Measurements from ENCODE around the gene IL19.

The IL19 gene

GRCh38 chr1:206752481-206752880, 18.1 kb upstream of the IL19 start:
- H3K27ac ChIP-seq (replicated peaks), result no peak overlapping the region
- no peak for DNase-seq (ENCODE audit: low read depth in 1 of 2, low spot score in 1 of 2)
- no peak for TF ChIP-seq GABPA (IDR thresholded peaks at IDR 0.05; ENCODE audit: low read depth)
- no peak for TF ChIP-seq POLR2AphosphoS5 (IDR thresholded peaks at IDR 0.05; ENCODE audit: low read depth)
- TF ChIP-seq, protein P1, sequence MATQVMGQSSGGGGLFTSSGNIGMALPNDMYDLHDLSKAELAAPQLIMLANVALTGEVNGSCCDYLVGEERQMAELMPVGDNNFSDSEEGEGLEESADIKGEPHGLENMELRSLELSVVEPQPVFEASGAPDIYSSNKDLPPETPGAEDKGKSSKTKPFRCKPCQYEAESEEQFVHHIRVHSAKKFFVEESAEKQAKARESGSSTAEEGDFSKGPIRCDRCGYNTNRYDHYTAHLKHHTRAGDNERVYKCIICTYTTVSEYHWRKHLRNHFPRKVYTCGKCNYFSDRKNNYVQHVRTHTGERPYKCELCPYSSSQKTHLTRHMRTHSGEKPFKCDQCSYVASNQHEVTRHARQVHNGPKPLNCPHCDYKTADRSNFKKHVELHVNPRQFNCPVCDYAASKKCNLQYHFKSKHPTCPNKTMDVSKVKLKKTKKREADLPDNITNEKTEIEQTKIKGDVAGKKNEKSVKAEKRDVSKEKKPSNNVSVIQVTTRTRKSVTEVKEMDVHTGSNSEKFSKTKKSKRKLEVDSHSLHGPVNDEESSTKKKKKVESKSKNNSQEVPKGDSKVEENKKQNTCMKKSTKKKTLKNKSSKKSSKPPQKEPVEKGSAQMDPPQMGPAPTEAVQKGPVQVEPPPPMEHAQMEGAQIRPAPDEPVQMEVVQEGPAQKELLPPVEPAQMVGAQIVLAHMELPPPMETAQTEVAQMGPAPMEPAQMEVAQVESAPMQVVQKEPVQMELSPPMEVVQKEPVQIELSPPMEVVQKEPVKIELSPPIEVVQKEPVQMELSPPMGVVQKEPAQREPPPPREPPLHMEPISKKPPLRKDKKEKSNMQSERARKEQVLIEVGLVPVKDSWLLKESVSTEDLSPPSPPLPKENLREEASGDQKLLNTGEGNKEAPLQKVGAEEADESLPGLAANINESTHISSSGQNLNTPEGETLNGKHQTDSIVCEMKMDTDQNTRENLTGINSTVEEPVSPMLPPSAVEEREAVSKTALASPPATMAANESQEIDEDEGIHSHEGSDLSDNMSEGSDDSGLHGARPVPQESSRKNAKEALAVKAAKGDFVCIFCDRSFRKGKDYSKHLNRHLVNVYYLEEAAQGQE (IDR thresholded peaks at IDR 0.05; ENCODE audit: insufficient replicate concordance, low read depth), result no peak
- TF ChIP-seq SPI1 (IDR thresholded peaks at IDR 0.05; ENCODE audit: borderline replicate concordance, low read depth), result no peak
- TF ChIP-seq, protein P2, sequence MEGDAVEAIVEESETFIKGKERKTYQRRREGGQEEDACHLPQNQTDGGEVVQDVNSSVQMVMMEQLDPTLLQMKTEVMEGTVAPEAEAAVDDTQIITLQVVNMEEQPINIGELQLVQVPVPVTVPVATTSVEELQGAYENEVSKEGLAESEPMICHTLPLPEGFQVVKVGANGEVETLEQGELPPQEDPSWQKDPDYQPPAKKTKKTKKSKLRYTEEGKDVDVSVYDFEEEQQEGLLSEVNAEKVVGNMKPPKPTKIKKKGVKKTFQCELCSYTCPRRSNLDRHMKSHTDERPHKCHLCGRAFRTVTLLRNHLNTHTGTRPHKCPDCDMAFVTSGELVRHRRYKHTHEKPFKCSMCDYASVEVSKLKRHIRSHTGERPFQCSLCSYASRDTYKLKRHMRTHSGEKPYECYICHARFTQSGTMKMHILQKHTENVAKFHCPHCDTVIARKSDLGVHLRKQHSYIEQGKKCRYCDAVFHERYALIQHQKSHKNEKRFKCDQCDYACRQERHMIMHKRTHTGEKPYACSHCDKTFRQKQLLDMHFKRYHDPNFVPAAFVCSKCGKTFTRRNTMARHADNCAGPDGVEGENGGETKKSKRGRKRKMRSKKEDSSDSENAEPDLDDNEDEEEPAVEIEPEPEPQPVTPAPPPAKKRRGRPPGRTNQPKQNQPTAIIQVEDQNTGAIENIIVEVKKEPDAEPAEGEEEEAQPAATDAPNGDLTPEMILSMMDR (IDR thresholded peaks at IDR 0.05; ENCODE audit: insufficient read depth, low read length), result no peak

GRCh38 chr1:206753141-206753540, 17.4 kb upstream of the IL19 start:
- no peak overlapping the region for H3K4me3 ChIP-seq (replicated peaks; ENCODE audit: insufficient read depth, low read length)
- H3K27ac ChIP-seq (replicated peaks), result no peak overlapping the region
- no peaks in the 10 kb centered on the region for H3K27me3 ChIP-seq (ENCODE audit: insufficient read depth, poor library complexity, severe bottlenecking)
- peak in 1 of 2 experiments; percentile 79 for DNase-seq (ENCODE audit: low read depth in 1 of 2, low spot score in 1 of 2)
- TF ChIP-seq, protein P1 (IDR thresholded peaks at IDR 0.05; ENCODE audit: insufficient replicate concordance, low read depth), result no peak
- TF ChIP-seq POLR2AphosphoS5 (IDR thresholded peaks at IDR 0.05; ENCODE audit: low read depth) (no peak), GABPA (IDR thresholded peaks at IDR 0.05; ENCODE audit: low read depth) (no peak), SPI1 (IDR thresholded peaks at IDR 0.05; ENCODE audit: borderline replicate concordance, low read depth) (no peak)
- TF ChIP-seq, protein P2 (IDR thresholded peaks at IDR 0.05; ENCODE audit: insufficient read depth, low read length), result no peak

More at GRCh38 chr1:206752481-206752880, 18.1 kb upstream of the IL19 start:
- H3K4me3 ChIP-seq (replicated peaks; ENCODE audit: insufficient read depth, low read length), result no peak overlapping the region
- H3K27me3 ChIP-seq (ENCODE audit: insufficient read depth, poor library complexity, severe bottlenecking), result no peaks in the 10 kb centered on the region

- no peak for DNase-seq (ENCODE audit: low read depth in 1 of 2, low spot score in 1 of 2)
- TF ChIP-seq, protein P2 (IDR thresholded peaks at IDR 0.05; ENCODE audit: insufficient read depth, low read length), result no peak
- TF ChIP-seq SPI1 (IDR thresholded peaks at IDR 0.05; ENCODE audit: borderline replicate concordance, low read depth) (no peak), POLR2AphosphoS5 (IDR thresholded peaks at IDR 0.05; ENCODE audit: low read depth) (no peak), GABPA (IDR thresholded peaks at IDR 0.05; ENCODE audit: low read depth) (no peak)
- TF ChIP-seq, protein P1 (IDR thresholded peaks at IDR 0.05; ENCODE audit: insufficient replicate concordance, low read depth), result no peak
- Histone ChIP-seq H3K27me3 (ENCODE audit: insufficient read depth, poor library complexity, severe bottlenecking) (no peaks in the 10 kb centered on the region), H3K27ac (replicated peaks) (no peak overlapping the region), H3K4me3 (replicated peaks; ENCODE audit: insufficient read depth, low read length) (no peak overlapping the region)
Measured at GRCh38 chr1:206754011-206754410, 16.6 kb upstream of the IL19 start.
